Muscle layer of colon (tissue), 2 donors: Measurements from ENCODE around the gene TSKU.

ENCODE experiments used
- H3K27ac ChIP-seq: one replicate; pipeline ENCODE4 v1.7.0; 2013; ENCODE audit warnings: low read depth, mild to moderate bottlenecking, low read length, moderate library complexity
- H3K27me3 ChIP-seq, 2 donors: one replicate each; pipeline ENCODE4 v1.7.0; 2013; ENCODE audit warnings: low read length in 2 of 2, mild to moderate bottlenecking in 2 of 2; ENCODE audit not compliant: insufficient read depth in 2 of 2, control insufficient read depth in 1 of 2
- H3K36me3 ChIP-seq: one replicate; pipeline ENCODE4 v1.7.0; 2013; ENCODE audit warnings: mild to moderate bottlenecking, low read length; ENCODE audit not compliant: insufficient read depth
- H3K4me1 ChIP-seq: one replicate; pipeline ENCODE4 v1.7.0; 2013; ENCODE audit warnings: mild to moderate bottlenecking, low read length; ENCODE audit not compliant: insufficient read depth
- H3K4me3 ChIP-seq, 2 donors: one replicate each; pipeline ENCODE4 v1.7.0; 2013; ENCODE audit warnings: low read length in 2 of 2, low read depth in 1 of 2, mild to moderate bottlenecking in 1 of 2, moderate library complexity in 1 of 2
- H3K9ac ChIP-seq: one replicate; pipeline ENCODE4 v1.7.0; 2013; ENCODE audit warnings: low read length
- H3K9me3 ChIP-seq: one replicate; pipeline ENCODE4 v1.7.0; 2013; ENCODE audit warnings: mild to moderate bottlenecking, low read length
- donor health status: abdominal sarcoma.
- donor health status: Adenocarcinoma of cecum.

The TSKU gene

DNA sequence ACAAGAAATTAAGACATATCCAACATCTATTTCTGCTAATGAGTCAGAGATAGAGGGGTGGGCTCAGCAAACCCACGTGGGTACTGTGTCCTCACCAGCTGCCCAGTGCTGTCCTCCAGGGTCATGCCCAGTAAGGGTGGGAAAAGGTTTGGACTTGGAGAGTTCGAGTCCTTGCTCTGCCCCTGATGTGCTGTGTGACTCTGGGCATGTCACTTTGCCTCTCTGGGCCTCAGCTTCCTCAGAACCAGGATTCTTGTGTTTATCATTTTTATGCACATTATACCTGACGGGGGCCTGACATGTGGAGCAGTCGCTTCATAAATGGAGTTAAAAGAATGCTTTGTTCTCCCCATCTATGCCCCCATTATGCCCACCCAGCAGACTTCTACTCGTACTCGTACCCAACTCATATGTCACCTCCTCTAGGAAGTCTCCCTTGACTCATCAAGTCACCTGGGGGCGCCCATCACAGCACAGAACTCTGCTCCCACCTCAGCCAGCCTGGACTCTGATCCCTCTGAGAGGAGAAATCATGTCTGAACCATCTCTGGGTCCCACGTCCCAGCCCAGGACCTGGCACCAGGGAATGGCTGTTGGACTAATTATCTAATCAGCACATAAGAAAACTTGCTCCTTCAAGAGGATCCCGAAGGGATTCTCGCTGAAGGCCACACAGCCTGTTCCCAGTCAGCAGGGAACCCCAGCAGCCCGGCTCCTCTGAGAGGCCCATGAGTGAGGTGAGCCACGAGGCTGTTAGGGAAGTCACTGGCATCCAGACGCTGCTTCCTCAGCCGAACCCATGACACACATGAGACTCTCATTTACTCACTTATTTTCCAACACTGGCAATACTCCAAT, 38.7 kb upstream of the TSKU start:
- Histone ChIP-seq H3K36me3 (no peaks in the 10 kb centered on the region), H3K9ac (no peak overlapping the region), H3K9me3 (no peaks in the 10 kb centered on the region), H3K4me1 (no peaks in the 10 kb centered on the region), H3K27ac (no peak overlapping the region), H3K4me3 (no peak overlapping the region), H3K27me3 (no peaks in the 10 kb centered on the region)

- Histone ChIP-seq H3K36me3 (no peaks in the 10 kb centered on the region), H3K4me1 (no peaks in the 10 kb centered on the region), H3K9ac (no peak overlapping the region), H3K9me3 (no peaks in the 10 kb centered on the region), H3K27me3 (no peaks in the 10 kb centered on the region), H3K27ac (no peak overlapping the region), H3K4me3 (no peak overlapping the region)
These were observed 38.1 kb upstream of the TSKU start for GRCh38 chr11:76745044-76745376.

DNA sequence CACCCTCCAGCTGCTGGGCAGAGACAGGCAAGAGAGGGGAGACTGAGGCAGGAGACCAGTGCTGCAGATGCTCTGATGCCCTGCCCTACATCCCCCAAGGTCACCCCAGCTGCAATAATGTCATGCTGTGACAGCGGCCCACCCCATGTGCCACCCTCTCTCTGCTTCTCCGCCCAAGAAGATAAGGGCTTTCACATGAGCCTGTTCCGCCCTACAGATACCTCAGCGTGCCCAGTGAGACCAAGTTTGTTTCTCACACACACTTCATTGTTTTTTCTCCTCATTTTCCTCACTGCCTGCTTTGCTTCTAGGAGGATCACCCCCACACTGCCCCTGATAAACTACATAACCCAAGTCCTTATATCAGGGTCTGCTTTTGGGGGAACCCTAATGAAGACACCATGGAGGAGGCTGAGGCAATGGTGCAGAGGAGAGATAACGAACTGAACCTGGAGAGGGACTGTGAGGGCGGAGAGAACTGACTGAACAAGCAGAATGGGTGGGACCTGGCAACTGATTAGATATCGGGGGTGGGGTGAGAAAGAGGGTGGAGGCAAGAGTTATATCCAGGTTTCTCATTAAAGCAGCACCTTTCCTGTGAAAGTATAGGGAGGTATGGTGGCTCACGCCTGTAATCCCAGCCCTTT, 37.5 kb upstream of the TSKU start:
- Histone ChIP-seq H3K27me3 (no peaks in the 10 kb centered on the region), H3K4me3 (no peak overlapping the region), H3K36me3 (no peaks in the 10 kb centered on the region), H3K9ac (no peak overlapping the region), H3K9me3 (no peaks in the 10 kb centered on the region), H3K4me1 (no peaks in the 10 kb centered on the region), H3K27ac (no peak overlapping the region)

GRCh38 chr11:76747153-76747914, 35.8 kb upstream of the TSKU start:
- Histone ChIP-seq H3K4me3 (no peak overlapping the region), H3K4me1 (peaks cover 6% of the 10 kb centered on the region), H3K27ac (no peak overlapping the region), H3K9ac (no peak overlapping the region), H3K27me3 (no peaks in the 10 kb centered on the region), H3K36me3 (no peaks in the 10 kb centered on the region), H3K9me3 (no peaks in the 10 kb centered on the region)

GRCh38 chr11:76747915-76748860, 35.0 kb upstream of the TSKU start:
- no peaks in the 10 kb centered on the region for H3K9me3 ChIP-seq
- H3K4me1 ChIP-seq = peaks cover 14% of the 10 kb centered on the region
- no peak overlapping the region for H3K4me3 ChIP-seq
- H3K27me3 ChIP-seq = no peaks in the 10 kb centered on the region
- H3K9ac ChIP-seq = no peak overlapping the region
- H3K36me3 ChIP-seq = no peaks in the 10 kb centered on the region
- no peak overlapping the region for H3K27ac ChIP-seq

DNA sequence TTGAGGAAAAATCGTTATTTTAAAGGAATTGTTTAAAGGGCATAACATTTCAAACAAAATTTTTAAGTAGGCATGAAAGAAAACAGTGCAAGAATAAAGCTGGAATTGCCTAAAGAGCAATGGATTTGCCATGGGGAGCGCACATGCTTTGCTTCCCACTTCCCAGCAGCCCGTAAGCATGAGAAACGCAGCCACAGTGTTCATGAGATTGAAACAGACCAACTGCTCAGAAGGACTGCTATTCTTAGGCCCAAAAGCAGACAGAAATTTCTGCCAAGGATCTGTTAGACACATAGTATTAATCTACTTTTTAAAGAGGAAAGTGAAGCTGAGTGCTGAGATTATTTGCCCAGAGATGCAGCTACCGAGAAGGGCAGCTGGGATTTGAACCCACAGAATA, 34.2 kb upstream of the TSKU start:
- no peak overlapping the region for H3K9ac ChIP-seq
- H3K36me3 ChIP-seq = no peaks in the 10 kb centered on the region
- H3K4me3 ChIP-seq = no peak overlapping the region
- H3K27ac ChIP-seq = no peak overlapping the region
- H3K9me3 ChIP-seq = no peaks in the 10 kb centered on the region
- no peaks in the 10 kb centered on the region for H3K27me3 ChIP-seq
- peaks cover 16% of the 10 kb centered on the region for H3K4me1 ChIP-seq

DNA sequence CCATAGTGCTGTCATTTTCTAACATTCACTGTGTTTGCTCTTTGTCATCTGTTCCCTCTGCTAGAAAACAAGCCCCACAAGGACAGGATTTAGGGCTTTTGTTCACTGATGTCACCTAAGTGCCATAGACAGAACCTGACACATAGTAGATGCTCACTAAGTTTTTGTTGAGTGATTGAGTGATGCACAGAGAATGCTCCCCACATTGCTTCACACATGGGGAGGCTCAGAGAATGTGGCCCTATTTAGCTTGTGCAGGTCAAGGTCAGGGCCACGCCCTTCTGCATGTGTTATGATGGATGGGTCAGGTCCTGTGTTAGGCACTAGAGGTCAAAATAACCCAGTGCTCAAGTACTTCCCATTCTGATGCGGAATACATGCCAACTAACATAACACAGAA, 33.1 kb upstream of the TSKU start:
- no peaks in the 10 kb centered on the region for H3K27me3 ChIP-seq
- H3K27ac ChIP-seq = no peak overlapping the region
- no peak overlapping the region for H3K9ac ChIP-seq
- H3K36me3 ChIP-seq = no peaks in the 10 kb centered on the region
- peaks cover 16% of the 10 kb centered on the region for H3K4me1 ChIP-seq
- H3K9me3 ChIP-seq = no peaks in the 10 kb centered on the region
- H3K4me3 ChIP-seq = no peak overlapping the region

- H3K27ac ChIP-seq = no peak overlapping the region
- H3K4me3 ChIP-seq = no peak overlapping the region
- H3K9me3 ChIP-seq = no peaks in the 10 kb centered on the region
- H3K9ac ChIP-seq = no peak overlapping the region
- no peaks in the 10 kb centered on the region for H3K27me3 ChIP-seq
- peaks cover 16% of the 10 kb centered on the region for H3K4me1 ChIP-seq
- H3K36me3 ChIP-seq = no peaks in the 10 kb centered on the region
These were observed 32.4 kb upstream of the TSKU start for GRCh38 chr11:76750746-76751145.

GRCh38 chr11:76752321-76753143, 30.6 kb upstream of the TSKU start:
- H3K4me1 ChIP-seq = peaks cover 16% of the 10 kb centered on the region
- H3K9ac ChIP-seq = no peak overlapping the region
- H3K4me3 ChIP-seq = no peak overlapping the region
- H3K36me3 ChIP-seq = no peaks in the 10 kb centered on the region
- H3K27ac ChIP-seq = no peak overlapping the region
- H3K9me3 ChIP-seq = no peaks in the 10 kb centered on the region
- H3K27me3 ChIP-seq = no peaks in the 10 kb centered on the region

DNA sequence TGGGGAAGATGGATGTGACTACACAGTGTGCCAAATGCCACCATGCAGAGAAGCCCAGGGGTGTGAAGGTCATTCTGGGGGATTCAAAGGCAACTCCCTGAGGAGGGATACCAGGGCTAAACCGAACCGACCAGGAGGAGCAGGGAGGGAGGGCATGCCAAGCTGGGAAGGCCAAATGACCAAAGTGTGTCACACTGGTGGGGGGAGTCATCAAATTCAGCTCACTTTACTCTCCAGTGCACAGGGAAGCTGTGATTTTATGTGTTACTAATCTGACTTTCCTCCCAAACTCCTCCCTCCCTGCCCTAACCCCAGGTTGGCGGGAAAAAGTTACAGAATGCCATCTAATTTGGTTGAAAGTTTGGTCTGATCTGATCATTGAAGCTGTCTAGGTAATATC, 29.7 kb upstream of the TSKU start:
- H3K4me3 ChIP-seq = no peak overlapping the region
- no peaks in the 10 kb centered on the region for H3K9me3 ChIP-seq
- H3K27me3 ChIP-seq = no peaks in the 10 kb centered on the region
- no peak overlapping the region for H3K27ac ChIP-seq
- H3K4me1 ChIP-seq = peaks cover 16% of the 10 kb centered on the region
- no peak overlapping the region for H3K9ac ChIP-seq
- no peaks in the 10 kb centered on the region for H3K36me3 ChIP-seq
